ENCODE results near the gene OGT.

The OGT gene

DNA sequence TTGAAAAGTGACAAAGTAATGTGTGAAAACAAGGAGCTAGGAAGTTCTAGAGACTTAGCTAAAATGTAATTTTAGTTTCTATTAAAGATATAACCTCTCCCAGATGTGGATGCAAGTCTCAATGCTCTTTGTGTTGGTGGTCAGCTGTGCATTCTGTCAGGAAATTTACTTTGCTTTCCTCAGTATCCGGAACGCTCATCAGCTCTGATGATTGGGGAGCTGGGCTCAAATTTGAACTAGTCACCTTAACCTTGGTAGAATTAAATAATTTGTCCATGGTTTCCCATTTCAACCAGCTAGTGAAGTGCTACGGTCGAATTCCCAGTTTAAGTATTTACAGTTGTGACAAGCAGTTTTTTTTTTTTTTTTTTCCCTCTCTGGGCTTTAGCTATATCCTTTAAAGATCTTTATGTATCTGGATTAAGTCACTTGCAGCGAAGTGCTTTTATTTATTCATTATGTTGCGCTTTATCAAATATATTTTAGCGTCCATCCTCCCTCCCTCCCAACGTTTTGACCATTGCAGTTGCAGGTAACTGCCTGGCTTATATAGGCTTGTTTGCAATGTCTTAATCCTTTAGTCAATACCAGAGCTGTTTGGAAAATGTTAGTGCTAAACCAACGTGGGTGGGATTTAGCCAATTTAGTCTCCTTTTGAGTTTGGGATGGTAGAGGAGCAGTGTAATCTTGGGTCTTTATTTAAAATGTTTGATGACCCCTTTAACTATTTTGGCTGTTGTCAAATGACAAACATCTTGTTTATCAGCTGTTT, 2.1 kb downstream of the OGT start:
- TF ChIP-seq, protein P1, sequence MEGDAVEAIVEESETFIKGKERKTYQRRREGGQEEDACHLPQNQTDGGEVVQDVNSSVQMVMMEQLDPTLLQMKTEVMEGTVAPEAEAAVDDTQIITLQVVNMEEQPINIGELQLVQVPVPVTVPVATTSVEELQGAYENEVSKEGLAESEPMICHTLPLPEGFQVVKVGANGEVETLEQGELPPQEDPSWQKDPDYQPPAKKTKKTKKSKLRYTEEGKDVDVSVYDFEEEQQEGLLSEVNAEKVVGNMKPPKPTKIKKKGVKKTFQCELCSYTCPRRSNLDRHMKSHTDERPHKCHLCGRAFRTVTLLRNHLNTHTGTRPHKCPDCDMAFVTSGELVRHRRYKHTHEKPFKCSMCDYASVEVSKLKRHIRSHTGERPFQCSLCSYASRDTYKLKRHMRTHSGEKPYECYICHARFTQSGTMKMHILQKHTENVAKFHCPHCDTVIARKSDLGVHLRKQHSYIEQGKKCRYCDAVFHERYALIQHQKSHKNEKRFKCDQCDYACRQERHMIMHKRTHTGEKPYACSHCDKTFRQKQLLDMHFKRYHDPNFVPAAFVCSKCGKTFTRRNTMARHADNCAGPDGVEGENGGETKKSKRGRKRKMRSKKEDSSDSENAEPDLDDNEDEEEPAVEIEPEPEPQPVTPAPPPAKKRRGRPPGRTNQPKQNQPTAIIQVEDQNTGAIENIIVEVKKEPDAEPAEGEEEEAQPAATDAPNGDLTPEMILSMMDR (IDR thresholded peaks at IDR 0.05): no peak
- no peak for DNase-seq
- Mint-ChIP-seq H3K4me1 (peaks cover 30% of the 10 kb centered on the region), H3K4me3 (peak overlapping the region; percentile 100), H3K36me3 (ENCODE audit: low read depth) (peaks cover 11% of the 10 kb centered on the region), H3K9me3 (peaks cover 58% of the 10 kb centered on the region), H3K27ac (no peak overlapping the region), H3K27me3 (ENCODE audit: low read depth, poor library complexity) (peaks cover 7% of the 10 kb centered on the region)

- DNase-seq: no peak
- H3K27me3 Mint-ChIP-seq (ENCODE audit: low read depth, poor library complexity): peaks cover 4% of the 10 kb centered on the region
- TF ChIP-seq, protein P1 (IDR thresholded peaks at IDR 0.05): no peak
- H3K36me3 Mint-ChIP-seq (ENCODE audit: low read depth): peaks cover 10% of the 10 kb centered on the region
- H3K9me3 Mint-ChIP-seq: peaks cover 50% of the 10 kb centered on the region
- peaks cover 28% of the 10 kb centered on the region for H3K4me1 Mint-ChIP-seq
- H3K4me3 Mint-ChIP-seq: peak overlapping the region; percentile 100
- no peak overlapping the region for H3K27ac Mint-ChIP-seq
These were observed 3.4 kb downstream of the OGT start for GRCh38 chrX:71536285-71536684.

DNA sequence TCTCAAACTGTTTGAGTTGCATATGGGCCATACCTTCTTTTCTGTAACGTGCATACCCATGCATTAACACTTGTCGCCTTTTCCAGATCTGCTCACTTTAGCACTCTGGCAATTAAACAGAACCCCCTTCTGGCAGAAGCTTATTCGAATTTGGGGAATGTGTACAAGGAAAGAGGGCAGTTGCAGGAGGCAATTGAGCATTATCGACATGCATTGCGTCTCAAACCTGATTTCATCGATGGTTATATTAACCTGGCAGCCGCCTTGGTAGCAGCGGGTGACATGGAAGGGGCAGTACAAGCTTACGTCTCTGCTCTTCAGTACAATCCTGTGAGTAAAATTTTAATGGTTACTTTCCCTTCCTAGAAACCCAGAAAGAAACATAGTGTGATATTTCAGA, 4.8 kb downstream of the OGT start:
- Mint-ChIP-seq H3K4me3 (no peak overlapping the region), H3K9me3 (peaks cover 39% of the 10 kb centered on the region), H3K27ac (no peak overlapping the region), H3K36me3 (ENCODE audit: low read depth) (peaks cover 10% of the 10 kb centered on the region), H3K27me3 (ENCODE audit: low read depth, poor library complexity) (peaks cover 1% of the 10 kb centered on the region), H3K4me1 (peaks cover 16% of the 10 kb centered on the region)
- DNase-seq: no peak
- TF ChIP-seq, protein P1 (IDR thresholded peaks at IDR 0.05): no peak

DNA sequence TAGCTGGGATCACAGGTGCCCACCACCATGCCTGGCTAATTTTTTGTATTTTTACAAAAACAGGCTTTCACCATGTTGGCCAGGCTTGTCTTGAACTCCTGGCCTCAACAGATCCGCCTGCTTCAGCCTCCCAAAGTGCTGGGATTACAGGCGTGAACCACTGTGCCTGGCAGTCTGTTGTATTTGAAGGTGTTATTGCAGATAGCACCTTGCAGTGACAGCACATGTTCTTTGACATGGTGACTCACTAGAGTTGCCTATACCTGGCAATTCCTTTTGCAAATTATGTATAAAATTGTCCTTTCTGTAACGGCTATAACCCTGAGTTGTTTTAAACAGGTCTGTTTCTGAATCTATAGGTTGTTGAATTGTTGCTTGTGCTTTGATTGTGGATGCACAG, 7.9 kb downstream of the OGT start:
- TF ChIP-seq, protein P1 (IDR thresholded peaks at IDR 0.05): no peak
- Mint-ChIP-seq H3K4me3 (no peak overlapping the region), H3K9me3 (peaks cover 23% of the 10 kb centered on the region), H3K27ac (no peak overlapping the region), H3K36me3 (ENCODE audit: low read depth) (peaks cover 16% of the 10 kb centered on the region), H3K4me1 (peaks cover 10% of the 10 kb centered on the region), H3K27me3 (ENCODE audit: low read depth, poor library complexity) (no peaks in the 10 kb centered on the region)
- no peak for DNase-seq

DNA sequence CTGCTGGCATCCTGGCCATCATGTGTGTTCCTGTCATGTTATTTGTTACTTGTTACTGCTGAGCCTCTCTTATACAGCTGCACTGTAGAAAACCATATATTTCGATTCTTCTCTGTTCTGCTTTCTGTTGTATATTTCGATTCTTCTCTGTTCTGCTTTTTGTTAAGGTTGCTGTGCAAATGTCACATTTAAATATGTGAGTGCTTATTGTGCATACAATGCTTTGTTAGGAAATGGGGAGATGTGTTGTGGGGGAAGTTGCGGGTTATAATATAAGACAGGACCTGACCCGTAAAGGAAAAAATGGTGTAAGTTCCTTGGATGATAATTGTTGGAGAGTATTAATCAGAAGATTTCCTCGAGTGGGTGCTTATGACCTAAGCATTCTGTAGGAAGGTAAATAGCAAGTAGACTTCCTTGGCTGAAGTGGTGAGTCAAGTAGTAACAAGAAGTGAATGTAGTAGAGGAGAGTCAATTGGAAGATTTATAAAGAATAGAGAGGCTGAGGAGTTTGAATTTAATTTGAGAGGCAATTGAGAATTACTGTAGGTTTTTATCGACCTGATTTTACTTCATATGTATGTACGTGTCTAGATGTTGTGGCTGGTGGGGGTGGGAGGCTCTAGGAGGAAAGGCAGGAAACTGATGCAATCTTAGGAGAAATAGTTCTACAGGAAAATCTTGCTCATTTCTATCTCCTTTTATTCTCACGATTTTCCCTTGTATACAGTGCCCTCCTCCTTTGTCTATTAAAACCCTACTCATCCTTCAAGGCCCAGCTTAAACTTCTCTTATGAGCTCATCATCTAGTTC, 8.5 kb downstream of the OGT start:
- peaks cover 20% of the 10 kb centered on the region for H3K36me3 Mint-ChIP-seq (ENCODE audit: low read depth)
- TF ChIP-seq, protein P1 (IDR thresholded peaks at IDR 0.05): no peak
- DNase-seq: no peak
- no peak overlapping the region for H3K4me3 Mint-ChIP-seq
- peaks cover 3% of the 10 kb centered on the region for H3K4me1 Mint-ChIP-seq
- no peak overlapping the region for H3K27ac Mint-ChIP-seq
- H3K27me3 Mint-ChIP-seq (ENCODE audit: low read depth, poor library complexity): no peaks in the 10 kb centered on the region
- H3K9me3 Mint-ChIP-seq: peaks cover 25% of the 10 kb centered on the region
